H1 (cell line): ENCODE results near the gene EXD3. TPM values are rescaled to one million over a fixed set of nuclear protein-coding genes. Genes with fewer than 3 reads are reported as not detected.

ENCODE experiments used
- CTCF ChIA-PET: fragments of 300-600 bp; sonication (Branson Sonifier 250); formaldehyde crosslinking; loops from one replicate; lab custom pipeline; 2021; ENCODE audit not compliant: partially characterized antibody; lab: Charles Lee
- POLR2A ChIA-PET: fragments of 300-600 bp; sonication (Branson Sonifier 250); formaldehyde crosslinking; loops from one replicate; lab custom pipeline; 2021; ENCODE audit warnings: inconsistent platforms; ENCODE audit not compliant: partially characterized antibody; lab: Charles Lee
- DNase-seq, 2 experiments: peaks; one replicate each; pipeline versions ENCODE4 v3.0.0 to v3.0.0-alpha.2; 2010 to 2022; ENCODE audit warnings: low spot score in 2 of 2, low read depth in 1 of 2, mixed read lengths in 1 of 2
- FAIRE-seq: peaks from 2 replicates; lab custom pipeline; 2011; peaks lifted over from hg19 to GRCh38; lab: Jason Lieb, UNC
- H2AFZ ChIP-seq: 2 replicates; pipeline ENCODE4 v1.8.1; 2012; ENCODE audit warnings: low read length, inconsistent platforms
- H2AK5ac ChIP-seq: 2 replicates; pipeline ENCODE4 v1.6.1; 2013; ENCODE audit warnings: low read depth, low read length
- H2BK120ac ChIP-seq: replicated peaks from 2 replicates; pipeline ENCODE3; 2013; ENCODE audit warnings: low read depth, low read length, inconsistent platforms
- H2BK12ac ChIP-seq: 2 replicates; pipeline ENCODE4 v1.6.1; 2013; ENCODE audit warnings: low read depth, low read length
- H2BK15ac ChIP-seq: 2 replicates; pipeline ENCODE4 v1.6.1; 2013; ENCODE audit warnings: low read length
- H2BK20ac ChIP-seq: 2 replicates; pipeline ENCODE4 v1.6.1; 2013; ENCODE audit warnings: low read length
- H2BK5ac ChIP-seq: 2 replicates; pipeline ENCODE4 v1.6.1; 2013; ENCODE audit warnings: low read depth, low read length
- H3K14ac ChIP-seq: 2 replicates; pipeline ENCODE4 v1.6.1; 2013; ENCODE audit warnings: inconsistent platforms; ENCODE audit not compliant: insufficient read length
- H3K18ac ChIP-seq: 2 replicates; pipeline ENCODE4 v1.6.1; 2013; ENCODE audit warnings: low read length; ENCODE audit errors: extremely low read depth
- H3K23ac ChIP-seq: 2 replicates; pipeline ENCODE4 v1.6.1; 2013; ENCODE audit warnings: inconsistent platforms; ENCODE audit not compliant: insufficient read length
- H3K23me2 ChIP-seq: 2 replicates; pipeline ENCODE4 v1.6.1; 2013; ENCODE audit warnings: low read depth, low read length
- H3K27ac ChIP-seq: 2 replicates; pipeline ENCODE4 v1.6.1; 2011; ENCODE audit warnings: low read depth, low read length, inconsistent platforms
- H3K27me3 ChIP-seq, 4 experiments: replicated peaks in 1 of 4; 1 replicate in 1 of 4; 2 replicates in 3 of 4; pipeline versions ENCODE4 v1.6.1 to v1.8.1; 2011 to 2013; ENCODE audit warnings: low read length in 3 of 4, mild to moderate bottlenecking in 3 of 4, inconsistent platforms in 2 of 4, mixed read lengths in 2 of 4, moderate library complexity in 1 of 4; ENCODE audit not compliant: control insufficient read depth in 3 of 4, insufficient read depth in 3 of 4; ENCODE audit errors: extremely low read depth in 1 of 4
- H3K36me3 ChIP-seq, 4 experiments: 2 replicates each; pipeline versions ENCODE4 v1.6.1 to v1.8.1; 2011 to 2013; ENCODE audit warnings: mild to moderate bottlenecking in 4 of 4, low read length in 3 of 4, moderate library complexity in 2 of 4, control low read depth in 1 of 4, inconsistent platforms in 1 of 4; ENCODE audit not compliant: insufficient read depth in 4 of 4, control insufficient read depth in 2 of 4
- H3K4ac ChIP-seq: replicated peaks from 2 replicates; pipeline ENCODE3; 2013; ENCODE audit warnings: low read length, low read depth, mixed read lengths, inconsistent platforms; ENCODE audit not compliant: insufficient read length
- H3K4me1 ChIP-seq, 4 experiments: replicated peaks in 1 of 4; 1 replicate in 1 of 4; 2 replicates in 3 of 4; pipeline versions ENCODE4 v1.6.1 to v1.8.1; 2011 to 2013; ENCODE audit warnings: low read length in 3 of 4, inconsistent platforms in 2 of 4, mixed read lengths in 1 of 4; ENCODE audit not compliant: insufficient read depth in 4 of 4, control insufficient read depth in 3 of 4
- H3K4me2 ChIP-seq, 2 experiments: 2 replicates each; pipeline versions ENCODE4 v1.6.1 to v1.8.1; 2011 to 2013; ENCODE audit warnings: low read depth in 2 of 2, low read length in 2 of 2, control low read depth in 1 of 2, inconsistent platforms in 1 of 2, mild to moderate bottlenecking in 1 of 2; ENCODE audit not compliant: insufficient read depth in 1 of 2
- H3K4me3 ChIP-seq, 4 experiments: fragments of 200-600, 300-600 bp in 1 of 4; sonication (generic), shearing (Covaris generic), sonication (Bioruptor Twin) in 1 of 4; 2 replicates each; pipeline versions ENCODE4 v1.5.1 to v1.8.1; 2011 to 2016; ENCODE audit warnings: low read length in 4 of 4, low read depth in 3 of 4, control low read depth in 2 of 4, inconsistent platforms in 2 of 4, mild to moderate bottlenecking in 2 of 4, mixed read lengths in 1 of 4, moderate library complexity in 1 of 4; ENCODE audit not compliant: insufficient read depth in 2 of 4; ENCODE audit errors: extremely low read depth in 1 of 4
- H3K56ac ChIP-seq: replicated peaks from 2 replicates; pipeline ENCODE3; 2013; ENCODE audit warnings: low read depth, mild to moderate bottlenecking, mixed read lengths, low read length, inconsistent platforms; ENCODE audit not compliant: insufficient read length
- H3K79me1 ChIP-seq: 2 replicates; pipeline ENCODE4 v1.6.1; 2013; ENCODE audit warnings: low read depth, low read length, control low read depth
- H3K79me2 ChIP-seq, 2 experiments: 2 replicates each; pipeline versions ENCODE4 v1.6.1 to v1.8.1; 2012 to 2013; ENCODE audit warnings: low read length in 2 of 2, mild to moderate bottlenecking in 2 of 2, inconsistent platforms in 1 of 2; ENCODE audit not compliant: insufficient read depth in 2 of 2, control insufficient read depth in 1 of 2
- H3K9ac ChIP-seq, 4 experiments: replicated peaks in 1 of 4; 1 replicate in 1 of 4; 2 replicates in 3 of 4; pipeline versions ENCODE4 v1.6.1 to v1.8.1; 2011 to 2013; ENCODE audit warnings: low read depth in 3 of 4, low read length in 3 of 4, control low read depth in 2 of 4, mild to moderate bottlenecking in 2 of 4, moderate library complexity in 2 of 4, inconsistent platforms in 1 of 4; ENCODE audit errors: extremely low read depth in 1 of 4
- H3K9me3 ChIP-seq, 2 experiments: 2 replicates each; pipeline versions ENCODE4 v1.6.1 to v1.8.1; 2012 to 2013; ENCODE audit warnings: mild to moderate bottlenecking in 2 of 2, moderate library complexity in 2 of 2, control low read depth in 1 of 2, inconsistent platforms in 1 of 2, low read depth in 1 of 2, low read length in 1 of 2, mixed read lengths in 1 of 2; ENCODE audit not compliant: insufficient read depth in 2 of 2
- H4K20me1 ChIP-seq, 2 experiments: replicated peaks in 1 of 2; 2 replicates each; pipeline versions ENCODE3 to v1.8.1; 2011 to 2013; ENCODE audit warnings: inconsistent platforms in 2 of 2, low read length in 2 of 2, mild to moderate bottlenecking in 1 of 2; ENCODE audit not compliant: insufficient read depth in 2 of 2, control insufficient read depth in 1 of 2
- H4K5ac ChIP-seq: 2 replicates; pipeline ENCODE4 v1.6.1; 2013; ENCODE audit warnings: low read length, low read depth, mixed read lengths, inconsistent platforms; ENCODE audit not compliant: insufficient read length
- H4K8ac ChIP-seq: 2 replicates; pipeline ENCODE4 v1.8.0; 2013; ENCODE audit warnings: mild to moderate bottlenecking, moderate library complexity, low read length, inconsistent platforms; ENCODE audit not compliant: insufficient read depth; ENCODE audit errors: extremely low read depth
- H4K91ac ChIP-seq: replicated peaks from 2 replicates; pipeline ENCODE3; 2013; ENCODE audit warnings: low read length, mixed read lengths, inconsistent platforms; ENCODE audit not compliant: insufficient read length
- CREB1 ChIP-seq: IDR thresholded peaks from 2 replicates; pipeline ENCODE4 v1.6.1; 2012; ENCODE audit warnings: inconsistent platforms
- MAX ChIP-seq: IDR thresholded peaks from 2 replicates; pipeline ENCODE4 v1.6.1; 2012; ENCODE audit warnings: inconsistent platforms
- NANOG ChIP-seq: IDR thresholded peaks from 2 replicates; pipeline ENCODE4 v1.6.1; 2011; ENCODE audit warnings: low read length, low read depth, mild to moderate bottlenecking, inconsistent platforms; ENCODE audit not compliant: insufficient read depth, poor library complexity, severe bottlenecking
- RFX5 ChIP-seq: IDR thresholded peaks from 2 replicates; pipeline ENCODE4 v1.6.1; 2011; ENCODE audit warnings: low read depth, low read length, improper control_type of control experiment, borderline replicate concordance
- SIRT6 ChIP-seq: IDR thresholded peaks from one replicate; pipeline ENCODE4 v1.7.1; 2012; ENCODE audit warnings: low read length, inconsistent platforms
- SRF ChIP-seq: IDR thresholded peaks from 2 replicates; pipeline ENCODE4 v1.6.1; 2011; ENCODE audit warnings: mild to moderate bottlenecking, low read depth, low read length, moderate library complexity
- USF2 ChIP-seq: IDR thresholded peaks from 2 replicates; pipeline ENCODE4 v1.6.1; 2011; ENCODE audit warnings: low read length, improper control_type of control experiment
- WGBS, 2 experiments: shearing (Covaris generic) in 1 of 2; methylation state at CpG; one replicate each; pipeline versions ENCODE4 v1.1.6 to v1.1.7; 2013 to 2015; ENCODE audit warnings: low lambda C conversion rate in 2 of 2, mixed read lengths in 2 of 2, inconsistent platforms in 1 of 2, low coverage in 1 of 2, missing lambda C conversion rate in 1 of 2; ENCODE audit not compliant: insufficient replicate concordance in 2 of 2, insufficient coverage in 1 of 2, insufficient read length in 1 of 2; ENCODE audit errors: extremely low coverage in 1 of 2, missing lambda C conversion rate in 1 of 2; 5-methylcytosine and 5-hydroxymethylcytosine counted together
- polyA plus RNA-seq, 7 experiments: library from polyadenylated mRNA; depleted of rRNA in 3 of 7; stranded (reverse) in 5 of 7; unstranded in 2 of 7; fragments of >200 nt in 5 of 7; fragments of 200-250 nt in 2 of 7; gene quantifications; 1 replicate in 5 of 7; 2 replicates in 1 of 7; 4 replicates in 1 of 7; pipeline versions ENCODE4 v1.2.1 to v1.2.3, GENCODE V29; 2011 to 2013; ENCODE audit warnings: missing spikeins in 2 of 7, mixed read lengths in 2 of 7
- total RNA-seq: library from RNA; stranded (reverse); fragmentation: NEBNext Ultra II Directional; extraction: Animal tissue kit (Norgen Biotek cat#: 25700); gene quantifications from 2 replicates; pipeline ENCODE4 v1.2.1, GENCODE V29; 2021

The EXD3 gene
- total and polyA plus RNA-seq, 2 of the 8 experiments (the other 6 are each of a cell fraction or from before 2014, with no cell fraction given): 7.2 to 9.4 TPM

GRCh38 chr9:137458194-137459151 is 35.5 kb upstream of the EXD3 start:
- peak overlapping the region in 3 of 4 experiments; percentile 24 to 70 (median 45); a peak in 3 of 7 replicates for H3K9ac ChIP-seq
- H2AFZ ChIP-seq: no peak overlapping the region
- H4K8ac ChIP-seq: peak overlapping the region; percentile 79; the same call in 1 of the 2 replicates
- DNase-seq (no peak), FAIRE-seq (no peak)
- peak overlapping the region; percentile 43 to 89 (median 54) for H3K4me3 ChIP-seq
- no peak overlapping the region for H4K5ac ChIP-seq
- no peak overlapping the region for H4K91ac ChIP-seq
- H3K79me2 ChIP-seq: no peaks in the 10 kb centered on the region; a peak in 1 of 4 replicates
- H3K23ac ChIP-seq: no peak overlapping the region
- no peak overlapping the region for H2BK5ac ChIP-seq
- no peak overlapping the region for H2BK120ac ChIP-seq
- POLR2A ChIA-PET: no interaction called here
- peaks cover 3% of the 10 kb centered on the region; the same call in 1 of the 2 replicates for H3K79me1 ChIP-seq
- H3K56ac ChIP-seq: no peak overlapping the region
- H3K9me3 ChIP-seq: no peaks in the 10 kb centered on the region; a peak in 1 of 4 replicates
- WGBS, 2 experiments: 26% methylated on average over 37 of the region's 88 CpGs; no CpG with 5 or more reads in 1 of the 2 experiments
- H4K20me1 ChIP-seq: peaks cover 0 to 10% of the 10 kb centered on the region in 2 experiments
- H3K27me3 ChIP-seq: peaks cover 0 to 19% (median 13%) of the 10 kb centered on the region in 4 experiments; a peak in 5 of 7 replicates
- H2BK12ac ChIP-seq: 0 out of 2 replicates have a peak overlapping the region, but pooled peaks have one; percentile 9
- H2BK15ac ChIP-seq: no peak overlapping the region
- peak overlapping the region; percentile 75 to 93 for H3K4me2 ChIP-seq
- TF ChIP-seq MAX (0 out of 2 replicates have a peak, but pooled peaks have one; percentile 4), SIRT6 (no peak), RFX5 (no peak), USF2 (no peak), SRF (no peak), CREB1 (no peak), NANOG (no peak)
- CTCF ChIA-PET: interaction anchor here (1.3 kb wide), 1 partner anchor 14 kb away, joined by 4 read pairs; no protein-coding TSS in a partner anchor
- no peak overlapping the region for H2BK20ac ChIP-seq
- no peak overlapping the region for H3K14ac ChIP-seq
- no peak overlapping the region for H3K27ac ChIP-seq
- no peak overlapping the region for H2AK5ac ChIP-seq
- peaks cover 13% of the 10 kb centered on the region; the same call in 1 of the 2 replicates for H3K23me2 ChIP-seq
- no peak overlapping the region for H3K4ac ChIP-seq
- H3K18ac ChIP-seq: peak overlapping the region; percentile 78; the same call in 1 of the 2 replicates
- H3K4me1 ChIP-seq: peaks cover 0 to 28% (median 18%) of the 10 kb centered on the region in 4 experiments; a peak in 6 of 7 replicates
- peaks cover 0 to 14% (median 7%) of the 10 kb centered on the region in 4 experiments; a peak in 6 of 8 replicates for H3K36me3 ChIP-seq
